Erythroblast (primary cell): Measurements from ENCODE around the gene IL17RE.
"Not testable (repeated sequence)": the region's sequence is repeated elsewhere in the genome, so short reads cannot be mapped to it uniquely, and the experiment has no call there.

Experiments used
- DNase-seq, 2 experiments: peaks; one replicate each; lab custom pipeline; 2025; lab: John Stamatoyannopoulos, UW
- GATA1 ChIP-seq: IDR thresholded peaks from 2 replicates; pipeline ENCODE4 v1.6.1; 2011; ENCODE audit warnings: low read depth, mild to moderate bottlenecking, control low read depth, low read length, moderate library complexity
- POLR2A ChIP-seq: IDR thresholded peaks from 2 replicates; pipeline ENCODE4 v1.6.1; 2011; ENCODE audit warnings: mild to moderate bottlenecking, low read length

IL17RE gene

DNA sequence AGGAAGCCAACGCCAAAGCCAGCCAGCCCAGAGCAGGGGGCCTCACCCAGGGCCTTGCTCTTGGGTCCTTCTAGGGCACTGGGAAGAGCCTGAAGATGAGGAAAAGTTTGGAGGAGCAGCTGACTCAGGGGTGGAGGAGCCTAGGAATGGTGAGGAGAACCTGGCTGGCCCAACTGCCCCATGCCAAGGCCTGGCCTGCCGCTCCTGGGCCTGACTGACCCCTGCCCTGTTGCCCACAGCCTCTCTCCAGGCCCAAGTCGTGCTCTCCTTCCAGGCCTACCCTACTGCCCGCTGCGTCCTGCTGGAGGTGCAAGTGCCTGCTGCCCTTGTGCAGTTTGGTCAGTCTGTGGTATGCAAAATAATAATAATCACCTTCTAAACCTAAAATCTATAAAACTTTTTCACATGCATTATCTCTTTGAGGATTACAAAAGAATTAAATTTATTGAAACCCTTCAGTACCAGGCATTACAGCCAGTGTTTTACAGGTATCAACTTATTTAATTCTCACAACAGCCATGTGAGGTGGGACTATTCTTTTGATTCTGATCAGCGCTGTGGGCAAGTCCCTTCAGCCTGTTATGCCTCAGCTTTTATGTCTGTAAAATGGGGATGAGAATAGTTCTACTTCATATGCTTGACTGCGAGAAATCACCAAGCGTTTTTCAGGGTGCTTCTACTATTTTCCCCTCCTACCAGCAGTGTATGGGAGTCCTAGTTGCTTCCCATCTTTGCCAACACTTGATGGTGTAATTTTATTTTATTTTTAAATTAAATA, 15.8 kb downstream of the IL17RE start:
- no peak for DNase-seq
- TF ChIP-seq POLR2A (no peak), GATA1 (no peak)

GRCh38 chr3:9928158-9928557, 25.5 kb downstream of the IL17RE start:
- DNase-seq, result no peak
- no peak for TF ChIP-seq POLR2A
- no peak for TF ChIP-seq GATA1

DNA sequence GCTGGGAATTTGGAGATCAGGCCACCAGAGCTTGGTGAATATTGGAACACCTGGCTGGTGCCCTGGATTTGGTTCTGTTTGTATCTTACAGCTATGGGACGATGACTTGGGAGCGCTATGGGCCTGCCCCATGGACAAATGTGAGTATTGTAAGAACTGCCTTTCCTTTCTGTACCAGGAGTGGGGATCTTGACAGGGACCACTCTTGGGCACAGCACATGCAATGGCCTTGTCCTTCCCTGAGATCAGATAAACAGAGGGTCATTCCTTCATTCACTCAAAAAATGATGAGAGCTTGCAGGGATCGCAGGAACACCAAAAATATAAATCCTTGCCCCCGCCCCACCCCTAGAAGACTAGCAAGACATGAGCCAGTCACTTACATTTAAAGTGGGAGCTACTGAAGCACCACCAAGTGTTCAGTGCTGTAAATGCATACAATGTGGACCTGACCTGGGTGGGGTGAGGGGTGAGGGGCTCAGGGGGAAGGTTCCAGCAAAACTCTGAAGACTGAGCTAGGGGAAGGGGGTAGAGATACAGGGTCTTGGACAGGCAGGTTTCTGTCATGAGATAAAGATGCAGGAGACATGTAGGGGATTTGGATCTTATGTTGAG, 28.3 kb downstream of the IL17RE start:
- peak in 1 of 2 experiments; percentile 23 for DNase-seq
- TF ChIP-seq GATA1 (no peak), POLR2A (no peak)

DNA sequence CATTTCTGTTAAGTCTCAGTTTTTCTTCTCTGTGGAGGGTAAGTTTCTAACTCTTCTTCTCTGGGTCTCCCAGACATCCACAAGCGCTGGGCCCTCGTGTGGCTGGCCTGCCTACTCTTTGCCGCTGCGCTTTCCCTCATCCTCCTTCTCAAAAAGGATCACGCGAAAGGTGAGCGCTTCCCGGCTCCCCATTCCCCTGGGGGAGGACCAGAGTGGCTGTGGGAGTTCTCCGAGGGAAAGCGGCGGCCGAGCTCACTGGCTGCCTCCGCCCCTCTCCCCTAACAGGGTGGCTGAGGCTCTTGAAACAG, 29.8 kb downstream of the IL17RE start:
- DNase-seq, result no peak
- TF ChIP-seq GATA1 (no peak), POLR2A (no peak)

- DNase-seq, result peak; percentile 84 to 89
- TF ChIP-seq GATA1 (no peak), POLR2A (no peak)
These were observed 30.4 kb downstream of the IL17RE start for GRCh38 chr3:9932843-9933560.

DNA sequence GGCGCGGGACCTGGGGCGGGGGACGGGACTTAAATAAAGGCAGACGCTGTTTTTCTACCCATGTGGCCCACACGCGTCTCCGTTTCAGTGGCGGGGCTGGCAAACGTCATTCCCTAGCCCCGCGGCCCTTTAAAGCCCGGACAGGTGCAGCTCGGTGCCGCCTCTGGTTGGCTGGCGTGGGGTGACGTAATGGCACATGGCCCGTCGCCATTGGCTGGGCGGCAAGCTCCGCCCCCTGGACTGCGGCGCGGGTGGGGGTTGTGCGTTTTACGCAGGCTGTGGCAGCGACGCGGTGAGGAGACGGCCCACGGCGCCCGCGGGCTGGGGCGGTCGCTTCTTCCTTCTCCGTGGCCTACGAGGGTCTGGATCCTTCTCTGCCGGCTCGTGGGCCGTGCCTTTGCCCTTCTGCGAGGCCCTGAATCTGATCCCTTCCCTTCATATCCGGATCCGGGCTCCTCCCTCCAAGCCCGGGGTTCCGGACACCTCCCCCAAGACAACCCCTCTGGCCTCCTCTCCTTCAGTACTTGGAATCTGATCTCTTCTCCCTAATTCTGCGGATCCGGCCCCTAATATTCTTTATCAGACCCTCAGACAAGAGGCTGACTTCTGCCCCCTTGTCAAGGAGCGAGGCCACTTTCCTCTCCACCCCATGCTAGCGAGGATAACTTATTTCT, 31.1 kb downstream of the IL17RE start, which contains the start of gene CRELD1:
TSS of gene CRELD1 (plus strand) at position 274 of the 674 bp plus-strand sequence. CDS start 605 bp downstream, outside the sequence.
- peak; percentile 94 to 97 for DNase-seq
- TF ChIP-seq GATA1 (no peak), POLR2A (peak; percentile 79)

- TF ChIP-seq POLR2A (no peak), GATA1 (no peak)
- peak; percentile 69 to 77 for DNase-seq
These were observed 31.6 kb downstream of the IL17RE start for GRCh38 chr3:9934235-9934621.

GRCh38 chr3:9934993-9935392, 32.3 kb downstream of the IL17RE start:
- DNase-seq, result no peak
- TF ChIP-seq GATA1 (no peak), POLR2A (no peak)

- no peak for DNase-seq
- TF ChIP-seq POLR2A, result no peak
- no peak for TF ChIP-seq GATA1
These were observed 33.4 kb downstream of the IL17RE start for GRCh38 chr3:9935966-9936510.

DNA sequence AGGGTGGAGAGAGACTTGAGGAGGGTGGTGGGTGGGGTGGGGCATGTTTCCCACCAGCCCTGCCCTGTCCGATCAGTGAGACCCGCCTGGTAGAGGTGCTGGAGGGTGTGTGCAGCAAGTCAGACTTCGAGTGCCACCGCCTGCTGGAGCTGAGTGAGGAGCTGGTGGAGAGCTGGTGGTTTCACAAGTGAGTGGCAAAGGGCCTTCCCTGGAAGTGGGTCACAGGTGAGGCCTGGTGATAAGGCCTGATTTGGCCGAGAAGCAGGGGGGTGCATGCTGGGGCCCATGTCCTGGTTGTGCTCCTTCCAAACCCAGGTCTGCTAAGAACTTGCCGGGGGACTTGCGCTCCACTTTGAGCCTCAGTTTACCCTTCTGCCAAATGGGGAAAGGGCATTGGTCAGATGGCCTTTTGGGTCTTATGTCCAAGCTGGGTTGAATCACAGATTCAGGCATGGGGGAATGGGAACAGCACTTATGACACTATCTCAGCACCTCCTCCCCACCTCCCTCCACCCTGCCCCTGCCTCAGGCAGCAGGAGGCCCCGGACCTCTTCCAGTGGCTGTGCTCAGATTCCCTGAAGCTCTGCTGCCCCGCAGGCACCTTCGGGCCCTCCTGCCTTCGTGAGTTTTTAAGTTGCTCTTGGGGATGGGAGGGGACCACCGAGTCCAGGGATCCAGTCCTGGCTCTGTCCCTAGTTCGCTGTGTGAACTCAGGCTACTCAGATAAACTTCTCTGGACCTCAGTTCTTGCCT, 35.0 kb downstream of the IL17RE start:
- DNase-seq, result peak in 1 of 2 experiments; percentile 23
- TF ChIP-seq POLR2A (no peak), GATA1 (no peak)

DNA sequence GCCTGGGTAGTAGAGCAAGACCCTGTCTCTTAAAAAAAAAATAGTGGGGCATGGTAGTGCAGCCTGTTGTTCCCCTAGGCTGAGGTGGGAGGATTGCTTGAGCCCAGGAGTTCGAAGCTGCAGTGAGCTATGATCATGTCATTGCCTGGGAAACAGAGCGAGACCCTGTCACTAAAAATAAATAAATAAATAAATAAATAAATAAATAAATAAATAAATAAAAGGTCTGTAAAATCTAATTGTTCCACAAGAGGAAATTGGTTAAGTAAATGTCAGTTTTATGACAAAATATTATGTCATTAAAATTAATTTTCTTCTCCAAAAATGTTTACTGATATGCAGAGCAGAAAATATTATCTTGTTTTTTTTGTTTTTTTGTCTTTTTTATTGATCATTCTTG, 36.3 kb downstream of the IL17RE start:
- DNase-seq, result no peak
- no peak for TF ChIP-seq POLR2A
- no peak for TF ChIP-seq GATA1

GRCh38 chr3:9939906-9940305, 37.3 kb downstream of the IL17RE start:
- DNase-seq, result not testable (repeated sequence)

DNA sequence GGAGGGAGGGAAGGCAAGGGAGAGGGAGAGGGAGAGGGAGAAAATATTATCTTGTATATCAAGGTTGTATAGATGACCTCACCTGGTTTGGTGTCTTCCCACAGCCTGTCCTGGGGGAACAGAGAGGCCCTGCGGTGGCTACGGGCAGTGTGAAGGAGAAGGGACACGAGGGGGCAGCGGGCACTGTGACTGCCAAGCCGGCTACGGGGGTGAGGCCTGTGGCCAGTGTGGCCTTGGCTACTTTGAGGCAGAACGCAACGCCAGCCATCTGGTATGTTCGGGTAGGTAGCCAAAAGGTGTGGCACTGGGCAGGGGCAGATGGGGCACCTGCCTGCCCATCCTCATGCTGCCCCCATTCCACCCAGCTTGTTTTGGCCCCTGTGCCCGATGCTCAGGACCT, 38.1 kb downstream of the IL17RE start:
- TF ChIP-seq GATA1, result no peak
- TF ChIP-seq POLR2A, result no peak
- no peak for DNase-seq

GRCh38 chr3:9942164-9942563, 39.5 kb downstream of the IL17RE start:
- TF ChIP-seq POLR2A (no peak), GATA1 (no peak)
- DNase-seq, result no peak
